Liver (tissue), 9 donors: ENCODE measurements around the gene PCNA. TPM values are rescaled to one million over a fixed set of nuclear protein-coding genes. Genes with fewer than 3 reads are reported as not detected.
"Not testable (repeated sequence)": the region's sequence is repeated elsewhere in the genome, so short reads cannot be mapped to it uniquely, and the experiment has no call there.

Experiments used
- DNase-seq: peaks from one replicate; pipeline ENCODE4 v3.0.0-alpha.2; 2017; ENCODE audit warnings: low spot score
- H3K27ac ChIP-seq, 2 donors: one replicate each; pipeline ENCODE4 v1.7.0; 2013; ENCODE audit warnings: inconsistent platforms in 2 of 2, low read length in 2 of 2, control low read depth in 1 of 2, low read depth in 1 of 2, mild to moderate bottlenecking in 1 of 2
- H3K27me3 ChIP-seq, 4 donors: one replicate each; pipeline versions ENCODE4 v1.6.1 to v1.7.0; 2013; ENCODE audit warnings: low read length in 3 of 4, inconsistent platforms in 1 of 4, mild to moderate bottlenecking in 1 of 4, moderate library complexity in 1 of 4; ENCODE audit not compliant: control insufficient read depth in 4 of 4, insufficient read depth in 4 of 4
- H3K36me3 ChIP-seq, 4 donors: one replicate each; pipeline versions ENCODE4 v1.6.1 to v1.7.0; 2013; ENCODE audit warnings: low read length in 3 of 4, mild to moderate bottlenecking in 3 of 4, low read depth in 1 of 4, moderate library complexity in 1 of 4; ENCODE audit not compliant: control insufficient read depth in 4 of 4, insufficient read depth in 3 of 4
- H3K4me1 ChIP-seq, 4 donors: one replicate each; pipeline versions ENCODE4 v1.6.1 to v1.7.0; 2013; ENCODE audit warnings: low read length in 3 of 4, mild to moderate bottlenecking in 3 of 4, moderate library complexity in 1 of 4; ENCODE audit not compliant: control insufficient read depth in 4 of 4, insufficient read depth in 4 of 4
- H3K4me3 ChIP-seq, 3 donors: one replicate each; pipeline versions ENCODE4 v1.6.1 to v1.7.0; 2013; ENCODE audit warnings: low read length in 3 of 3, control low read depth in 1 of 3, low read depth in 1 of 3, mild to moderate bottlenecking in 1 of 3
- H3K9ac ChIP-seq, 2 donors: one replicate each; pipeline ENCODE4 v1.7.0; 2013; ENCODE audit warnings: low read length in 2 of 2, mild to moderate bottlenecking in 2 of 2, moderate library complexity in 2 of 2, control low read depth in 1 of 2, low read depth in 1 of 2
- H3K9me3 ChIP-seq, 4 donors: one replicate each; pipeline versions ENCODE4 v1.6.1 to v1.7.0; 2013; ENCODE audit warnings: low read length in 3 of 4; ENCODE audit not compliant: control insufficient read depth in 4 of 4
- EGR1 ChIP-seq, 2 donors: IDR thresholded peaks; 2 replicates each; pipeline ENCODE4 v1.6.1; 2016 to 2018; ENCODE audit warnings: antibody characterized with exemption in 2 of 2, low read depth in 2 of 2
- FOXA1 ChIP-seq: IDR thresholded peaks from 2 replicates; pipeline ENCODE4 v1.6.1; 2016; ENCODE audit warnings: antibody characterized with exemption
- FOXA2 ChIP-seq: IDR thresholded peaks from 2 replicates; pipeline ENCODE4 v1.6.1; 2016; ENCODE audit warnings: antibody characterized with exemption
- GABPA ChIP-seq, 2 donors: IDR thresholded peaks in 1 of 2; conservative IDR thresholded peaks in 1 of 2; 2 replicates each; pipeline ENCODE4 v1.6.1; 2016; ENCODE audit warnings: antibody characterized with exemption in 2 of 2, mild to moderate bottlenecking in 1 of 2, moderate library complexity in 1 of 2
- HNF4A ChIP-seq, 2 donors: conservative IDR thresholded peaks; 2 replicates each; pipeline ENCODE4 v1.6.1; 2016; ENCODE audit warnings: antibody characterized with exemption in 2 of 2, mild to moderate bottlenecking in 2 of 2
- NR2F2 ChIP-seq: IDR thresholded peaks from 2 replicates; pipeline ENCODE4 v1.6.1; 2016; ENCODE audit warnings: antibody characterized with exemption
- RAD21 ChIP-seq, 2 donors: IDR thresholded peaks; 2 replicates each; pipeline ENCODE4 v1.6.1; 2016; ENCODE audit warnings: antibody characterized with exemption in 2 of 2, mild to moderate bottlenecking in 2 of 2
- RXRA ChIP-seq, 2 donors: IDR thresholded peaks; 2 replicates each; pipeline ENCODE4 v1.6.1; 2017 to 2018; ENCODE audit warnings: antibody characterized with exemption in 2 of 2, mild to moderate bottlenecking in 1 of 2
- SP1 ChIP-seq: IDR thresholded peaks from 2 replicates; pipeline ENCODE4 v1.6.1; 2018; ENCODE audit warnings: antibody characterized with exemption, mild to moderate bottlenecking
- TAF1 ChIP-seq: conservative IDR thresholded peaks from 2 replicates; pipeline ENCODE4 v1.6.1; 2016; ENCODE audit warnings: antibody characterized with exemption, mild to moderate bottlenecking
- YY1 ChIP-seq: IDR thresholded peaks from 2 replicates; pipeline ENCODE4 v1.6.1; 2016; ENCODE audit warnings: antibody characterized with exemption, mild to moderate bottlenecking
- WGBS: extraction: QIAGEN DNeasy Blood & Tissue Kit; methylation state at CpG from one replicate; pipeline ENCODE4 v1.1.7; 2013; 5-methylcytosine and 5-hydroxymethylcytosine counted together
- polyA plus RNA-seq, 2 donors: library from polyadenylated mRNA; stranded (reverse) in 1 of 2; unstranded in 1 of 2; fragments of 200-250 nt in 1 of 2; fragments of >200 nt in 1 of 2; fragmentation: Nextera tagmentation in 1 of 2; extraction: Ambion mirVana in 1 of 2; gene quantifications; one replicate each; pipeline versions ENCODE4 v1.2.1 to v1.2.3, GENCODE V29; 2013 to 2015
- total RNA-seq, 2 donors: library from RNA; depleted of rRNA; stranded (reverse); fragments of >200 nt; gene quantifications; one replicate each; pipeline ENCODE4 v1.2.3, GENCODE V29; 2014
- TF ChIP-seq, protein P1 (sequence below): IDR thresholded peaks from 2 replicates; pipeline ENCODE4 v1.6.1; 2016; ENCODE audit warnings: antibody characterized with exemption
- TF ChIP-seq, protein P2 (sequence below): IDR thresholded peaks from 2 replicates; pipeline ENCODE4 v1.6.1; 2016; ENCODE audit warnings: antibody characterized with exemption
- TF ChIP-seq, protein P3 (sequence below): IDR thresholded peaks from 2 replicates; pipeline ENCODE4 v1.6.1; 2016; ENCODE audit warnings: antibody characterized with exemption, mild to moderate bottlenecking
- donor health status: healthy.
- donor health status: healthy.
- donor health status: healthy.
- donor health status: healthy.
- donor health status: healthy.

Gene PCNA
- total and polyA plus RNA-seq, 4 donors = 14.1 to 161 (median 23.8) TPM

DNA sequence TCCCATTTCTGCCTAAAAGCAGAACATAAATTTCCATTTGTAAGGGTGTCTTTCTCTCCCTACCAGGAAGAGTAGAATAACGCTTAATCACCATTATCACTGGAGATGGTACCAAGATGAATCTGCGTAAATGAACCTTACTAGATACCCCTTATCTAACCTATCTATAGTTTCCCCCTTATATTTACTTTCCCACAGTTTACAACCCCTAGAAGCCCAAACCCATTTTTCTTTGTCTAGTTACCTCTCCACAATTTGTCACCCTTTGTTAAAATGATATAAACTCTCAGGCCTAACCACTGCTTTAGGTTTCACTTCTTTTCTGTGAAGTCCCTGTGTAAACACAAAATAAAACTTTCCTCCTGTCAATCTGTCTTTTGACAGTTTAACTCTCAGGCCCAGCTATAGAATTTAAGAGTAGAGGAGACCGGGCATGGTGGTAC is 45.5 kb downstream of the PCNA start:
- Histone ChIP-seq H3K9me3 (no peaks in the 10 kb centered on the region), H3K9ac (no peak overlapping the region), H3K4me1 (peaks cover 4 to 16% (median 8%) of the 10 kb centered on the region in 4 donors), H3K36me3 (no peaks in the 10 kb centered on the region), H3K27me3 (no peaks in the 10 kb centered on the region), H3K27ac (no peak overlapping the region), H3K4me3 (no peak overlapping the region)
- DNase-seq = no peak
- 91% methylated on average over 3 of the region's 3 CpGs for WGBS
- TF ChIP-seq FOXA1 (no peak), EGR1 (IDR thresholded peaks at IDR 0.05; ENCODE audit: low read depth in 2 of 2) (no peak), FOXA2 (no peak), YY1 (no peak), HNF4A (conservative IDR thresholded peaks at IDR 0.05) (no peak), TAF1 (no peak), GABPA (IDR thresholded peaks at IDR 0.05 in 1 of 2, conservative IDR thresholded peaks at IDR 0.05 in 1 of 2) (no peak), NR2F2 (no peak), SP1 (no peak)
- TF ChIP-seq, protein P1, sequence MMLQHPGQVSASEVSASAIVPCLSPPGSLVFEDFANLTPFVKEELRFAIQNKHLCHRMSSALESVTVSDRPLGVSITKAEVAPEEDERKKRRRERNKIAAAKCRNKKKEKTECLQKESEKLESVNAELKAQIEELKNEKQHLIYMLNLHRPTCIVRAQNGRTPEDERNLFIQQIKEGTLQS = no peak
- TF ChIP-seq, protein P2, sequence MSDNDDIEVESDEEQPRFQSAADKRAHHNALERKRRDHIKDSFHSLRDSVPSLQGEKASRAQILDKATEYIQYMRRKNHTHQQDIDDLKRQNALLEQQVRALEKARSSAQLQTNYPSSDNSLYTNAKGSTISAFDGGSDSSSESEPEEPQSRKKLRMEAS = no peak

DNA sequence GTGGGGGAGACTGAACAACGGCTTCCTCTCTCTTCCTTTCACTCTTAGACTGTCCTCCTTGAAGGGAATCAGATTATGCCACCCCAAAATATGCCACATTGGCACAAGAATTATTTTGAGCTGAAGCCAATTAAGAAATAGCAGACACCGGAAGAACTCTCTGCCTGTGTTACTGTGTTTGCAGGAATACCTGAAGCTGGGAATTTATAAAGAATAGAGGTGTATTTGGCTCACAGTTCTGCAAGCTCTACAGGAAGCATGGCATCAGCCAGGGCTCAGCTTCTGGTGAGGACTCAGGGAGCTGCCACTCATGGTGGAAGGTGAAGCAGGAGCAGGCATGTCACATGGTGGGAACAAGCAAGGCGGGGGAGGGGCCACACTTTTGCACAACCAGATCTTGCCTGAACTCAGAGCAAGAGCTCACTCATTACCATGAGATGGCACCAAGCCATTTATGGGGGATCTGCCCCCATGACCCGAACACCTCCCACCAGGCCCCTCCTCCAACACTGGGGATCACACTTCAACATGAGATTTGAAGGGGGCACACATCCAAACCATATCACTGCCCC is 46.0 kb downstream of the PCNA start:
- no peak for DNase-seq
- no peak overlapping the region for H3K27ac ChIP-seq
- whole genome bisulfite sequencing = 60% methylated on average over 4 of the region's 4 CpGs
- H3K9ac ChIP-seq = no peak overlapping the region
- H3K4me1 ChIP-seq = peaks cover 4 to 16% (median 8%) of the 10 kb centered on the region in 4 donors
- H3K4me3 ChIP-seq = no peak overlapping the region
- H3K9me3 ChIP-seq = no peaks in the 10 kb centered on the region
- no peaks in the 10 kb centered on the region for H3K27me3 ChIP-seq
- TF ChIP-seq SP1 (no peak), FOXA1 (no peak), RXRA (IDR thresholded peaks at IDR 0.05) (peak in 1 of 2 donors; percentile 1)
- no peaks in the 10 kb centered on the region for H3K36me3 ChIP-seq

DNA sequence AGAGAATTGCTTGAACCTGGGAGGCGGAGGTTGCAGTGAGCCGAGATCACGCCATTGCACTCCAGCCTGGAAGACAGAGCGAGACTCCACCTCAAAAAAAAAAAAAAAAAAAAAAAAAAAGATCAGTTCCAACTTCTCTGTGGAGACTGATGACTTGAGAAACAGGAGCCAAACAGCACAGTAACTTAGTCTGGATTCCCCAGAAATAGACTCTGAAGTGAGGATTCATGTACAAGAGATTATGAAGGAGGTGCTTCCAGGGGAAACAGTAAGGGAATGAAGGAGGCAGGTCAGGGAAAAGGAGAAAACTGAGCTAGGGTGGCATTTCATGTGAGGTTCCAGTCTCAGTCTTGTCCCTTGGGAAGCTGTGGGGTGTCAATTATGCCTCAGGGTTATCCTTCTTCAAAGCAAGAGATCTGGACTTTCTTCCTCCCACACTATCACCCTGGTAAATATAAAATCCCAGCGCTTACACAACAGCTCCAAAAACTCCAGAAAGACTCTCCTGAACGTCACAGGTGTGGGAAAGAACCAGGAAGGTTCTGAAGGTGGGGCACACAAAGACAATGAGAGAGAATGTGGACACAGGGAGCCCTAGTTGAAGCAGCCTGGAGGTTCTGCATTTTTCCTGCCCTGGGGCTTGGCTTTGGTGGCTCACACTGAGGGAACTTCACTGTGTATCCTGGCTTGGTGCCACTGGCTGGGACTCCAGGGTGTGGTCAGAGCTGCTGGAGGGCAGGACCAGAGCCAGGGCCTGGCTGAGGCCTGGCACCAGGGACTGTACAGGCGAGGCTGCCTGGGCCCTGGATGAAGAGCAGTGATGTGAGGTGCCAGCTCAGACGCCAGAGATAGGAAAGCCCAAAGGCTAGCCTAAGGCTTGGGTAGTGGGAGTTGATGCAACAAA is 46.8 kb downstream of the PCNA start:
- peak; percentile 49 to 61 for TF ChIP-seq RAD21 (IDR thresholded peaks at IDR 0.05)
- TF ChIP-seq EGR1 (IDR thresholded peaks at IDR 0.05; ENCODE audit: low read depth in 2 of 2) = no peak
- peak; percentile 18 to 30 for TF ChIP-seq HNF4A (conservative IDR thresholded peaks at IDR 0.05)
- TF ChIP-seq, protein P3, sequence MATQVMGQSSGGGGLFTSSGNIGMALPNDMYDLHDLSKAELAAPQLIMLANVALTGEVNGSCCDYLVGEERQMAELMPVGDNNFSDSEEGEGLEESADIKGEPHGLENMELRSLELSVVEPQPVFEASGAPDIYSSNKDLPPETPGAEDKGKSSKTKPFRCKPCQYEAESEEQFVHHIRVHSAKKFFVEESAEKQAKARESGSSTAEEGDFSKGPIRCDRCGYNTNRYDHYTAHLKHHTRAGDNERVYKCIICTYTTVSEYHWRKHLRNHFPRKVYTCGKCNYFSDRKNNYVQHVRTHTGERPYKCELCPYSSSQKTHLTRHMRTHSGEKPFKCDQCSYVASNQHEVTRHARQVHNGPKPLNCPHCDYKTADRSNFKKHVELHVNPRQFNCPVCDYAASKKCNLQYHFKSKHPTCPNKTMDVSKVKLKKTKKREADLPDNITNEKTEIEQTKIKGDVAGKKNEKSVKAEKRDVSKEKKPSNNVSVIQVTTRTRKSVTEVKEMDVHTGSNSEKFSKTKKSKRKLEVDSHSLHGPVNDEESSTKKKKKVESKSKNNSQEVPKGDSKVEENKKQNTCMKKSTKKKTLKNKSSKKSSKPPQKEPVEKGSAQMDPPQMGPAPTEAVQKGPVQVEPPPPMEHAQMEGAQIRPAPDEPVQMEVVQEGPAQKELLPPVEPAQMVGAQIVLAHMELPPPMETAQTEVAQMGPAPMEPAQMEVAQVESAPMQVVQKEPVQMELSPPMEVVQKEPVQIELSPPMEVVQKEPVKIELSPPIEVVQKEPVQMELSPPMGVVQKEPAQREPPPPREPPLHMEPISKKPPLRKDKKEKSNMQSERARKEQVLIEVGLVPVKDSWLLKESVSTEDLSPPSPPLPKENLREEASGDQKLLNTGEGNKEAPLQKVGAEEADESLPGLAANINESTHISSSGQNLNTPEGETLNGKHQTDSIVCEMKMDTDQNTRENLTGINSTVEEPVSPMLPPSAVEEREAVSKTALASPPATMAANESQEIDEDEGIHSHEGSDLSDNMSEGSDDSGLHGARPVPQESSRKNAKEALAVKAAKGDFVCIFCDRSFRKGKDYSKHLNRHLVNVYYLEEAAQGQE = peak; percentile 44
- peak; percentile 23 to 44 for TF ChIP-seq RXRA (IDR thresholded peaks at IDR 0.05)
- peak; percentile 22 for TF ChIP-seq FOXA1
- TF ChIP-seq FOXA2 = no peak
- TF ChIP-seq SP1 = peak; percentile 57
- 57% methylated on average over 8 of the region's 8 CpGs for WGBS
- H3K27ac ChIP-seq = no peak overlapping the region
- no peaks in the 10 kb centered on the region for H3K36me3 ChIP-seq
- peaks cover 4 to 16% (median 8%) of the 10 kb centered on the region in 4 donors for H3K4me1 ChIP-seq
- no peak overlapping the region for H3K4me3 ChIP-seq
- no peaks in the 10 kb centered on the region for H3K9me3 ChIP-seq
- H3K9ac ChIP-seq = no peak overlapping the region
- no peaks in the 10 kb centered on the region for H3K27me3 ChIP-seq
- DNase-seq = peak; percentile 47

DNA sequence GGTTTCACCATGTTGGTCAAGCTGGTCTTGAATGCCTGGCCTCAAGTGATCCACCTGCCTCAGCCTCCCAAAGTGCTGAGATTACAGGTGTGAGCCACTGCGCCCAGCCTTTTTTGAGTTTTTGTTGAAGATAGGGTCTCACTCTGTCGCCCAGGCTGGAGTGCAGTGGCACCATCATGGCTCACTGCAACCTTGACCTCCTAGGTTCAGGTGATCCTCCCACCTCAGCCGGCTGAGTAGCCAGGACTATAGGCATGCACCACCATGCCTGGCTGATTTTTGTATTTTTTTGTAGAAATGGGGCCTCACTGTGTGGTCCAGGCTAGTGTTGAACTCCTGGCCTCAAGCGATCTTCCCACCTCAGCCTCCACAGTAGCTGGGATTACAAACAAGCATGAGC is 47.8 kb downstream of the PCNA start:
- not testable (repeated sequence) for H3K4me3 ChIP-seq, H3K27ac ChIP-seq, H3K36me3 ChIP-seq, H3K9ac ChIP-seq, DNase-seq, H3K27me3 ChIP-seq, H3K9me3 ChIP-seq
- 96% methylated on average over 4 of the region's 4 CpGs for WGBS
- H3K4me1 ChIP-seq = peaks cover 4 to 16% (median 8%) of the 10 kb centered on the region in 4 donors
